NT2/D1 (cell line): ENCODE results near the gene COL18A1.

Experiments used
- SUZ12 ChIP-seq: IDR thresholded peaks from 2 replicates; pipeline ENCODE4 v1.6.1; 2011; ENCODE audit not compliant: insufficient read length, insufficient read depth; ENCODE audit errors: extremely low read depth
- YY1 ChIP-seq: IDR thresholded peaks from 2 replicates; pipeline ENCODE4 v1.6.1; 2011; ENCODE audit not compliant: insufficient read length, insufficient read depth
- ZNF274 ChIP-seq: IDR thresholded peaks from 2 replicates; pipeline ENCODE4 v1.6.1; 2011; ENCODE audit warnings: mild to moderate bottlenecking, low read depth, low read length

GRCh38 chr21:45454060-45454925 is 49.3 kb downstream of the COL18A1 start:
- TF ChIP-seq YY1 (no peak), ZNF274 (no peak), SUZ12 (no peak)
